HG03196 (cell line): ENCODE measurements around the gene EGF.

Experiments used
- ATAC-seq: cut with Tn5 transposase; IDR thresholded peaks from one replicate; pipeline ENCODE4 v1.9.1; 2021; ENCODE audit not compliant: unreplicated experiment

The EGF gene

DNA sequence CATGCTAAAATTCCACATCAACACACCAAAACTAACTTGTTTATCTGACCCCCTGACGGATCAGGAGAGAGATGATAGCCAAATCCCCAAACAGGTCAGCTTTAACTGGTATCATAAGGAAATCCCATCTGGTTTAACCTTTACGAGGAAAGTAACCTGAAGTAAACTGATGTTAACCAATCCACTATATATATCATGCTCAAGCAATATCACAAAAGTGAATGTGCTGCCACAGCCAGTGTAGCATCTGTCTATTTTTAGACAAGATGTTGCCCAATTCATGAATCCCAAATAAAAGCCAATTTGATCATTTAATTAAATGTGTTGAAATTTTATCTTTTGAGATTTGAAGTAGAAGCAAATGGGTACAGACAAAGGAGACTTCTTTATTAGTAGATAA is 44.5 kb downstream of the EGF start:
- ATAC-seq: no peak

DNA sequence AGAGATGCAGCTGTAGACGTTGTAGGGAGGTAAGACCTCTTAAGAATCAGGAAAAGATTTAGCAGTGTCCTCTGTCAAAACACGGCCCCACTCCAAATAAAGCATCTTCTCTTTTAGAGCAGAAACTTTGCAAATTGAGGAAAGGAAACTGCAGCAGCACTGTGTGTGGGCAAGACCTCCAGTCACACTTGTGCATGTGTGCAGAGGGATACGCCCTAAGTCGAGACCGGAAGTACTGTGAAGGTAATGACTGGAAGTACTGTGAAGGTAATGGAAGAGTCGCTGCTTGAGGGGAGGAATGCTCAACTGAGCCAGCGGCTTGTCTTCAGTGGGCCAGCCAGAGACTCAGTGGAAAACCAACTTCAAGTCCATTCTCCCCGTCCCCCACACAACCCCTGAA is 46.5 kb downstream of the EGF start:
- no peak for ATAC-seq

DNA sequence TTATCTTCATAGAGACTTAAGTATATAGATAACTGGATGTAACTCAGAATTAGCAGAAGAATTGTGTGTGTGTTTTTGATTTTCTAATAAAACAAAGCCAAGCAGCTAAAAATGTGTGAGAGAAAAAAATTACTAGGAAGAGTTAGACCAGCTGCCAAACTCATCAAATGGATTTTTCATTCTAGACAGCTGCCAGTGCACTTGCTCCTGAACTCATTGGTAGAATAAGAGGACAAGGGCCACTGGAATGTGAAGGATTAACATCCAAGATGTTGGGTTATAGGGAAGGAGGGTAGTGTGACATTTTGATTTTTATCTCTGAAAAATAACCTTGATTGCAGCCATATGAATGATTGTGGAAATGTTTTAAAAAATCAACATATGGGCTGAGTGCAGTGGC is 49.7 kb downstream of the EGF start:
- ATAC-seq: no peak

DNA sequence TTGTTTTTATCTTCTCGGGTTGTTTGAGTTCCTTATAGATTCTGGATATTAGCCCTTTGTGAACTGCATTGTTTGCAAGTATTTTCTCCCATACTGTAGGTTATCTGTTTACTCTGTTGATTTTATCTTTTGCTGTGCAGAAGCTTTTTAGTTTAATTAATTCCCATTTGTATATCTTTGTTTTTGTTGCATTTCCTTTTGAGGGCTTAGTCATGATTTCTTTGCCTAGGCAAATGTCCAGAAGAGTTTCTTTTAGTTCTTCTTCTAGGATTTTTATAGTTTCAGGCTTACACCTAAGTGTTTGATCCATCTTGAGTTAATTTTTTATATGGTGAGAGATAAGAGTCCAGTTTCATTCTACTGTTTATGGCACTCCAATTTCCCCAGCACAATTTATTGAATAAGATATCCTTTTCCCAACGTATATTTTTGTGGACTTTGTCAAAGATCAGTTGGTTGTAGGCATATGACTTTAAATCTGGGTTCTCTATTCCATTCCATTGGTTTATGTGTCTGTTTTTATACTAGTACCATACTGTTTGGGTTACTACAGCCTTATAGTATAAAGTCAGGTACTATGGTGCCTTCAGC is 54.3 kb downstream of the EGF start:
- ATAC-seq: no peak

DNA sequence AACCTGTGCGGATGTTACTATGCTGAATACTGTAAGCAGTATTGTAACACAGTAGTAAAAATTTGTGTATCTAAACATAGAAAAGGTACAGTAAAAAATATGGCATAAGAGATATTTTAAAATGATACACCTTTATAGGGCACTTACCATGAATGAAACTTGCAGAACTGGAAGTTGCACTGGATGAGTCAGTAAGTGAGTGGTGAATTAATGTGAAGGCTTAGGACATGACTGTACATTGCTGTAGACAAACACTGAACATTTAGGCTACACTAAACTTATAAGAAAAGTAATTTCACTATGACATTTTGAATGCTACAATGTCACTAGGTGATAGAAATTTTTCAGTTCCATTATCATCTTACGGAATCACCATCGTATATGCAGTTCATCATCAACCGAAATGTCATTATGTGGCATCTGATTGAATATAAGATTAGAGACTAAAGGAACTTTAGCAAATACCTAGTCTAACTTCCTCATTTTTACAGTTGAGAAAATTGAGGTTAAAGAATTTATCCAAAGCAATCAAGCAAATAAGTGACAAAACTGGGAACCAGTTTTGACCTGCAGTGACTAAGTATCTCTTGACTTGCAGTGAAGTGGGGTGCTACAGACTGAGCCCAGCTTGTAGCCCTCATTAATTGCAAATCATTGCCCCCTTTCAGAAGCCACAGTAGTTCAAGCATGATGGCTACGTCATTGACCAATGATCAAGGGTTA is 55.3 kb downstream of the EGF start:
- no peak for ATAC-seq

DNA sequence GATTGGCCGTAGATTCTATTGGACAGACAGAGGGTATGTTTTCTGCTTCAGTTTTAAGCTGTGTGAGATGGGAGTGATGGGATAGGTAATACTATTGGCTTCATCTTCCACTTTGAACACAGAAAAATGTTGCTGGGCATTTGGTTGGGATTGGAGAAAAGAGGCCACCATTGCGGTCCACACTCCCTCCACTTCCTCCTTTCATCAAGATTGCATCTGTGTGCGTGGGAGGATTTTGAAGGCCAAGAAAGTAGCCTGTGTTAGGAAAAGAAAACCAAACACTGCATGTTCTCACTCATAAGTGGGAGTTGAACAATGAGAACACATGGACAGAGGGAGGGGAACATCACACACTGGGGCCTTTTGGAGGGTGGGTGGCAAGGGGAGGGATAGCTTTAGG is 56.4 kb downstream of the EGF start:
- ATAC-seq: no peak

DNA sequence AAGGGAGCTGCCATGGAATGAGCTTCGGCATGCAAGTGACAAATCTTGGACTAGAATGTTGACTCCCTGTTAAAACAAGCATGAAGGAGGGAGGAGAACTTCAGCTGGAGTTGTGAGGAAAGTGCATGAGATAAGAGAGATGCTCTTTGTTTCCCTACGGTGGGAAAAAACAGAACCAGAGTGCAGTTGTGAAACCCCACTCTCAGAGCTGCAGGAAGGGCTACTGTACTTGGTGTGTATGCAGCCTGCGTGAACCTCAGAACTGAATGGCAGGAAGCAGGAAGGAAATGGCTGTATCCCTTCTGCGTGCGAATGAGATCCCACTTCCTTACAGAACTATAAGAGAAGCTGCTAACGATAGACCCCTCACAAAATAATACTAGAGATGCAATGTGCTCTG is 57.2 kb downstream of the EGF start:
- ATAC-seq: no peak

DNA sequence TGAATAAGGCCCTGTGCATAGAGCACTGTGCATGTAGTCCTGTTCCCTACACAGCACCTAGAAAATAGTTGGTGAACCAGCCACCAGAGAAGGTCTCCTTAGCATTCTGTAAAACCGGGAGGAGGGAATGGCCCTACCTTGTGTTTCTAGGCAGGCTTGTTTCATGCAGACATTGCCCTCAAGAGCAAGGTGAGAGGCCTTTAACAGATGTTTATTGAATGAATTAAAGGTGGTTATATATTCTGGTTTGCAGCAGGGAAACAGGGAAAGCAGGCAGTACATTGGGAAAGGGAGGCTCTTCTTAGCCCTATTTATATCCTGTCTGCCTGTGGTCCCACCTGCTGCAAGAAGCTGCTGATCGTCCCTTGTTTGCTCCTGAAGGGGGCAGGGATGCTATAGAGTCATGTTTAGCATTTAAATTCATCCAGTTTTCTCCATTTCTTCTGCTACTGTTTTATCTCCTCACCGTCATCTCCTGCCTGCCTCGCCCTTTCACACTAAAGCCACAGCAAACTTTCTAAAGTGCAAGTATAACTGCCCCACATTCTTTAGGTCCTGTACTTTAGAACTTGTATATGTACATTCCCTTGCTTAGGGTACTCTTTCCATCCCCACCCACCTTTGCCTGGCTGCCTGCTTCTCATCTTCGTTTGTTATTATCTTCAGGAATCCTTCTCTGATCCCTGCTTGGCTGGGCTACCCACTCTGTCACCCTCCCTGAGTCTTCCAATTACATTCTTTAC is 60.3 kb downstream of the EGF start:
- no peak for ATAC-seq

DNA sequence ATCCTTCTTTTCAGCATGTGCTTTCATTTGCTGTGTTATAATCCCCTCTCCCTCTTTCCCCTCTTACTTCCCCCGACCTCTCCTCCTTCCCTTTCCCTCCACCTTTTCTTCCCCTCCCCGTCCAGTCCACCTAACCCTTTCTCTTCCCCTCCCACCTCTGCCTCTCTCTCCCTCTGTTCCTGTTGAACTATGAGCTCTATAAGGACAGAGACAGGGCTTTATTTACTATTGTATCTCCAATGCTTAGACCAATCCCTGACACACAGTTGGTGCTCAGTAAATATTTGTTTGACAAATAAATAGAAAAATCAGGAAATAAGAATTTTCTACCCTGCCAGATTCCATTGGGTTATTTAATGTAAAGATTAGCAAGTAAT is 60.8 kb downstream of the EGF start:
- no peak for ATAC-seq

DNA sequence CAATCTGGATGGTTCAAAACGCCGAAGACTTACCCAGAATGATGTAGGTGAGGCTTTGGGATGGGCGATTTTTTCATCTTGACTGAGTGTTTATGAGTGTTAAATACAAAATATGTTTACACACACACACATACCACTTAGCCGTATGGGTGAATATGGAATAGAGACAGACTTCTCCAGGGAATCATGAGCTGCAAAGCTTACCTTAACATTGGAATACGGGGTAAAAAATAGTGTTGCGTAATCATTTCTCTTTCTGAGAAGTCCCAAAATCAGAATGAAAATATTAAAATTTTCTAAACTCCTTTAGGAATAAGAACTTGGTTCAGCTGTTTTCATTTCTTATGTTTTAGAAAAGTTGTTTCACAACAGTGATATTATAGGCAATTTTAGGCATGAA is 63.5 kb downstream of the EGF start:
- ATAC-seq: no peak

DNA sequence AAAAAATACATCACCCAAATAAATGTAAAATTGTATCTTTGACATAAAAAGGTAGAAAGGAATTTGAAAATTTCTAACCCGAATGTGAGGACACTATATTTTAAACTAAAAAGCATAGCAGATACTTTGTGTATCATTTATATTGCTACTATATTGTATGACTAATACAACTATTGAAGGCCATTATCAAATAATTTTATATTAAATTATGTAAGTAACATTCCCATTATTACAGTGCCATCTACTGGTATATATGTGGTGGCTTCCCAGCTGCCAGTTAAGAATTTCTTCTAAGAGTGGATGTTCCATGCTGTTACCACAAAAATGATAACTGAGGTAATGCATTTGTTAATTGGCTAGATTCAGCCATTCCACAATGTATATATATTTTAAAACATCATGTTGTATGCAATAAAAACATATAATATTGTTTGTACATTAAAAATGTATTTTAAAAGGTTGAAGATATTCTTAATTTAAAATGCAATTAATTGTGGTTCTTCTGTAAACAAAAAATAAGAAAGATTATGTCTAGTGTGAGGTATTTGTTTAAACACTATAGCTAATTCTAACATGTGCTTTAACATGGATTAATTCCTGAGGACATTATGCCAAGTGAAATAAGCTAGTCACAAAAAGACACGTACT is 65.3 kb downstream of the EGF start:
- ATAC-seq: no peak

DNA sequence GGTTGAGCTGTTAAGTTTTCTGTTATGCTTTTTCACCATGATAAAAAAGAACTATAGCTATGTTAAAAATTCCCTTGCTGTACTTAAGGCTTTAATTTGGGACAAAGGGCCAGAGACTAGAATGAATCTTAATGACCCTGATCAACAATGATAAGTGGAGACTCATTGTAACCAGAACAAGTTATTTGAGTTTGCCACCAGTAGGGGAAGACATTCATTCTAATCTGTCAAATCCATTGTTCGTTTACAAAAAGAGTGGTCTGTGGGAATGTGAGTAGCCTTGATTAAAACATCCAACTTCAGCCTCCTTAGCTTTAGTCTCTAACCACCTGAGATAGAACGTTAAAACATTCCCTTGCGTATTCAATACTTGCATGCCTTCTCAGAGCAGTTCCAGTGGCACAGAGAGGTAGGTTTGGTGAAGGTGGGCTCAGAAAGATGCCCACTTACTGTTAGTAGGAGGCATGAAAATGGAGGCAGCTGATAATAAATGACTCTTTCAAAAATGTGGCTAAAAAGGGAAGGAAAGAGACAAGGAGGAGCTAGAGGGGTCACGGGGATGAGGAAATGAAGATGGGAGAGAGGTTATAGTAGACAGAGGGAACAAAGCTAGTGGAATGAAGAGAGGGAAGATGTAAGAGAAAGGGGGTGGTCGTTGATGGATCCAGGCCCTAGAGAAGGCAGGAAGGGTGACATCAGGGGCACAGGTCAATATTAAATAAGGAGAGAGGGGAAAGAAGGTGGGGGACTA is 66.2 kb downstream of the EGF start:
- no peak for ATAC-seq

DNA sequence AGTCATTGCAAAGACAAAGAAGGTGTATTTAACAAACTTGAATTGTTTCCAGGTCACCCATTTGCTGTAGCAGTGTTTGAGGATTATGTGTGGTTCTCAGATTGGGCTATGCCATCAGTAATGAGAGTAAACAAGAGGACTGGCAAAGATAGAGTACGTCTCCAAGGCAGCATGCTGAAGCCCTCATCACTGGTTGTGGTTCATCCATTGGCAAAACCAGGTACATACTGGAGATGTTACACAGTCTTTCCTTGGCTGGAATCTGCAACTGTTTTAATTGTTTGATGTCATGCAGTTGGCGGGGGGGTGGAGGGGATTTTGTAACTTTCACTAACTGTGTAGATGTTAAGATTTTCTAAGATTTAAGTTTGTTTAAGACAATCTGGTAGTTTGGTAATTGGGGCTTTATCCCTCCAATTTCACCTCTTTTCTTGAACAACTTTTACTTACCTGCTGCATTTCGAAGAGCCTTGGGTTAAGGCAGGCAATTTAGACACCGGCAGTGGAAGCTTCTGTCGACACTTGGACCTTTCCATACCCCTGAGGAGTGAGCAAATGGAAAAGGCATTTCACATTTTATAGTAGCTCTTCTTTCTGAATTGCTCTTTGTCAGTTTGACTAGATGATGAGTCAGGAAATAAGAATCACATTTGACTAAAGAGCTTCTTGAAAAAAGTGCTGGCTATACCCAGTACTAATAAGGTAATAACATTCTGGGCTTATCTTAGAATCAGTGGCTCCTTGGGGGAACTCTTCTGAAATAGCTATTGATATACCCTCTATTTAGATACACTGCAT is 67.4 kb downstream of the EGF start:
- ATAC-seq: no peak

DNA sequence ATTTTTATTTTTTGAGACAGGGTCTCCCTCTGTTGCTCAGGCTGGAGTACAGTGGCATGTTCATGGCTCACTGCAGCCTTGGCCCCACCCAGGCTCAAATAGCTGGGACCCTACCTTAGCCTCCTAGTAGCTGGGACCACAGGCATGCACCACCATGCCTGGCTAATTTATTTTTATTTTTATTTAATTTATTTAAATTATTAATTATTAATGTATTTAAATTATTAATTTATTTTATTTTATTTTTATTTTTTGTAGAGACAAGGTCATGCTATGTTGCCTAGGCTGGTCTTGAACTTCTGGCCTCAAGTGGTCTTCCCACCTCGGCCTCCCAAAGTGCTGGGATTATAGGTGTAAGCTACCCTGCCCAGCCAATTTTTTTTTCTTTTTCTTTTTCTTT is 69.3 kb downstream of the EGF start:
- ATAC-seq: no peak

DNA sequence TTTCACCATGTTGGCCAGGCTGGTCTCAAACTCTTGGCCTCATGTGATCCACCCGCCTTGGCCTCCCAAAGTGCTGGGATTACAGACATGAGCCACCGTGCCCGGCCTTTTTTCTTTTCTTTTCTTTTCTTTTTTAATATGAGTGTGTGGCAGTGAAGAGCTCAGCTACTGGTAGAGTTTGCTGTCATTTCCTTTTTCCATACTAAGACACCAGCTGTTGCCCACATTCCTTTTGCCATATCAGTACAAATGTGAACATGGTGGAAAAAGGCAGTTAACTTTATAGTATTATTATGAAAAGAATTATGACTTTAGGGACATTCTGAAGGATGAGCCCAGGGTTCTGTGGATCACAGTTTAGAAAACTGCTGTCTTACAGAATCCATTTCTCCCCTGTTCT is 69.8 kb downstream of the EGF start:
- no peak for ATAC-seq

DNA sequence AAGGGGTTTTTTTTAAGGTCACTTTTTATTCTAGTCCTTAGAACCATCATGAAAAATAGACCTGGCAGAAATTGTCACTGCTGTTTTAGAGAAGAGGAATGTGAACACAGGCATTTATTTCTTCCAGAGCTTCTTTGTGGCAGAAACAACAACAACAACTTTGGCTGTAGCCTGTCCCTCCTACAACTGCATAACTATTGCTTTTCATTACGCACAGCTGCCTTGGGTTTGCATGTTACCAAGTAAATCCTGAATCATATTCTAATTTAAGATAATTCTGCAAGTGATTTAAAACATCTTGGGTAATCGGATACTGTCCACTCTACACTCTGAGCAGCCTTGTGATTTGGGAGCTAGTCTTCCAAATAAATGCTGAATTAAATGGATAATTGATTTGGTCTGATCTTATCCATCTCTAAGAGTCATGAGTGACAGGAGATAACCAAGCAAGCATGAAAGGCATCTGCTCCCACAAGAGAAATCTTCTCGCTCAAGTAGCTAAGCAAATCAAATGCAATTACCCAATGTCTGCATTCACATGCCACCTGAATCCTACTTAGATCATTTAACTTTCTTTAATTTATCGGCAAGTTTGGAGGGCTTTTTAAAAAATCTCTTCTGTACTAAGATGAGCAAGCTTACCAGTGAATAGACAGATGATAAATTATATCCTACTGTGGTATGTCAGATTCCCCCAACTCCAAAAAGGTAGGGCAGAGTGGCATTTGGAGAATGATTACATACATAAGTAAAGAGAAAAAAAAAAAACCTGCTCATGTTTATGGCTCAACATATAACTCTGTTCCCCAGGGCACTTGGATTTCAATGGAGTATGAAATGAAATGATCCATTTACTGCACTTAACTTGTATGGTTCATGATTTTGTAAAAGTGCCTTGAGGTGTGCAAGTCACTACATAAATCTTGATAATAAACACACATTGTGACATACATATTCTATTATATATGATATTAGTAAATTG is 73.6 kb downstream of the EGF start:
- no peak for ATAC-seq

DNA sequence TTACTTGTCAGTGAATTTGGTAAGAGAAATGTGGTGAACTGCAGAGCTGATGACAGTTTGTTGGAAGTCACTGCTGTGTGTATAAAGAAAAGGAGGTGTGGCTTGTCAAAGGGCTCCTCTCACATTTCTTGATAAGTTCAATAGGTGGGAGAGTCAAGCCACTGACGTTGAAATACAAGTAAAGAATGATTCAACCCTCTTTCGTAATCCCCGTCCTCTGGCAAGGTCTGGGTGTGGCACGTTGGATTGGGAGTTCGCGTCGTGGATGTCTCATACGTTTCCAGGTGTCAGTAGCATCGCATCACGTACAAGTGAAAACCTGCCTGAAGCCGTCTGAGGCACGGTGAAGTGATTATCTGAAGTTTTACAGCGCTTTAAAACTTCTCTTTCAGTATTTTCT is 76.4 kb downstream of the EGF start:
- ATAC-seq: no peak

DNA sequence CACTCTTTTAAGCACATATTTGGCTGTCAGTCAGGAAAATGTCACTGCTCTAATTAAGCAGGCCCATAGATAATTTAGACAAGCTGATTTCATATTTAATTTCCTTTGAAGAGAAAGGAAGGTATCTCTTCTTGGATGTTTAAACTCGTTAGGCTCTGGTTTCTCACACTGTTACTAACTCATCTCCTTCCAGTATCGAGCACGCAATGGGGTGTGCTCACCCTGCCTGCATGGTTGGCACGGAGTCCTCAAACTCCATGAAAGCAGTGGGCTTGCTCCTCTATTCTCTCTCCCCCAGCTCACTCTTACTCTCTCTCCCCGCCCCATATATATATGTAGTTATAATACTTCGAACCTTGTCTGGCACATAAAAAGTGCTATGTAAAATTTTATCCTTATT is 76.9 kb downstream of the EGF start:
- no peak for ATAC-seq
